ENCODE measurements around the gene CDH22. TPM values are rescaled to one million over a fixed set of nuclear protein-coding genes. Genes with fewer than 3 reads are reported as not detected.

The CDH22 gene
- total and polyA plus RNA-seq, 2 experiments from 2014 or later = not detected

DNA sequence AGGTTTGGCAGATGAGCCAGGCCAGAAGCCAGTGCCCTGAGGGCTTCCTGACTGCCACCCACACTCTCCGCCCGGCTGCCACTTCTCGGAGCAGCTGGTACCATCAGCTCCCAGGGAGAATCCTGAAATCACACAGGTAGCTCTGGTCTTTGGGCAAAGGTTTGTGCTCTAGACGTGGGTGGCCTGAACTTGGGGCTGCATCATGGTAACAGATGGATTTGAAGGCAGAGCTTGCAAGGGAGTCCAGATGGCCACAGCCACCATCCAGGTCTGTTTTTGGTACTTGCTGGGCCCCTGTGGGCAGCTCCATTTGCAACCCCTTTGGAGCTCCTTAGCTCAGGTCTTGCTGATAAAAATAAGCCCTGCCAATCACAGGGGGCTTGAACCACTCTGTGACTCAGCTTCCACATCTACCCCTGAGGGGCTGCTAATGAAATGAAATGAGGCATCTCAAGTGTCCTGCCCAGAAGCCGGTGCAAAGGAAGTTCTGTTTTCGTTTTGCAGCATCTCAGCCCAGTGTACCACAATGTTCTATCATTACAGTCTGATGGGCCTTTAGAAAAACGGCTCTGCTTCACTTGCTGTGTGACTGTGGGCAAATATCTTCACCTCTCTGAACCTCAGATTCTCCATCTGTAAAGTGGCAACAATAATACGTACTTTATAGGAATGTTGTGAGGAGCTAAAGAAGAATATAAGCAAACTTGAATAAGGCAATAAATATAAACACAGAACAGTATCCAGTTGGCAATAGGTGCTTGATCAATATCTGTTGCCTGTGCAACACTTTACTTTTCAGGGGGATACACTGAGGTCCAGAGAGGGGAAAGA, 25.1 kb upstream of the CDH22 start:
- Histone ChIP-seq H3K27me3 (no peaks in the 10 kb centered on the region), H3K4me1 (ENCODE audit: low read depth) (peaks cover 6% of the 10 kb centered on the region), H3K36me3 (no peaks in the 10 kb centered on the region), H3K4me3 (no peak overlapping the region), H3K27ac (no peak overlapping the region), H3K9me3 (ENCODE audit: low read depth) (no peaks in the 10 kb centered on the region)
- TF ChIP-seq, protein P1, sequence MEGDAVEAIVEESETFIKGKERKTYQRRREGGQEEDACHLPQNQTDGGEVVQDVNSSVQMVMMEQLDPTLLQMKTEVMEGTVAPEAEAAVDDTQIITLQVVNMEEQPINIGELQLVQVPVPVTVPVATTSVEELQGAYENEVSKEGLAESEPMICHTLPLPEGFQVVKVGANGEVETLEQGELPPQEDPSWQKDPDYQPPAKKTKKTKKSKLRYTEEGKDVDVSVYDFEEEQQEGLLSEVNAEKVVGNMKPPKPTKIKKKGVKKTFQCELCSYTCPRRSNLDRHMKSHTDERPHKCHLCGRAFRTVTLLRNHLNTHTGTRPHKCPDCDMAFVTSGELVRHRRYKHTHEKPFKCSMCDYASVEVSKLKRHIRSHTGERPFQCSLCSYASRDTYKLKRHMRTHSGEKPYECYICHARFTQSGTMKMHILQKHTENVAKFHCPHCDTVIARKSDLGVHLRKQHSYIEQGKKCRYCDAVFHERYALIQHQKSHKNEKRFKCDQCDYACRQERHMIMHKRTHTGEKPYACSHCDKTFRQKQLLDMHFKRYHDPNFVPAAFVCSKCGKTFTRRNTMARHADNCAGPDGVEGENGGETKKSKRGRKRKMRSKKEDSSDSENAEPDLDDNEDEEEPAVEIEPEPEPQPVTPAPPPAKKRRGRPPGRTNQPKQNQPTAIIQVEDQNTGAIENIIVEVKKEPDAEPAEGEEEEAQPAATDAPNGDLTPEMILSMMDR (IDR thresholded peaks at IDR 0.05; ENCODE audit: low read depth, low read length) = no peak
- no peak for DNase-seq (ENCODE audit: low read depth in 1 of 2, low spot score in 1 of 2)

DNA sequence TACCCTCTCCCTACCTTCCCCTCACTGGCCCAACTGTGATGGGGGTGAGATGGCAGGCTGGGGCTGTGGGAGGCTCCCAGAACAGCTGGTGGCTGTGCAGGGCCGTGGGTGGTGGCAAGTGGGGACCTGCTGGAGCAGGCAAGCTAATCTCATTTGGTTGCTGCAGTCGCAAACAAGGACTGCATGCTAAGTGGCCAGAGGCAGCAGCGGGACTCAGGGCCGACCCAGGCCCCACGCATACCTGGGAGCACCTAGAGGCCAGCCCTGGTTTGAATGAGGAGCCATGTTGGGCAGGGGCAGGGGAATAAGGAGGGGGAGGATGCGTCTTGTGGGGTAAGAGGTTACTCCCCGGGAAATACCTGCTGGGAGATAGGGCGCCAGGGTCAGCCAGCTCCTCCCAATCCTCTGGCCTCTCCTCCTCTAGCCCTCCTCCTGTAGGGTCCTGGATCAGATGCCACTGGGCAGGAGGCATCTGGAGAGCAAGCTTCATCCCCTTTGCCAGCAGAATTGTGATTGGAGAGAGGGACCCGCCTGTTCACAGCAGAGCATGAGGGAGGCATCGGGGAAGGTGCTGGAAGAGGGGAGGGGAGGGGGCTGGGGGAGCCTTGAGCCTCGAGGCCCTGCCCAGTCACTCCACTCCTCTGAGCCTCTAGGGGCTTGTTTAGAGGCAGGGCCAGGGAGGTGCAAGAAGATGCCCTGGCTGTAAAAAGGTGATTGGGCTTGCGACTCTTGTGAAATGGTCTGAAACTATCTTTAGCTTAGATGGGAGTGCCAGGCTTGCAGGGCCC, 24.3 kb upstream of the CDH22 start:
- no peaks in the 10 kb centered on the region for H3K27me3 ChIP-seq
- H3K36me3 ChIP-seq = no peaks in the 10 kb centered on the region
- H3K27ac ChIP-seq = no peak overlapping the region
- no peak for DNase-seq (ENCODE audit: low read depth in 1 of 2, low spot score in 1 of 2)
- H3K4me3 ChIP-seq = no peak overlapping the region
- peaks cover 6% of the 10 kb centered on the region for H3K4me1 ChIP-seq (ENCODE audit: low read depth)
- no peaks in the 10 kb centered on the region for H3K9me3 ChIP-seq (ENCODE audit: low read depth)
- TF ChIP-seq, protein P1 (IDR thresholded peaks at IDR 0.05; ENCODE audit: low read depth, low read length) = no peak

DNA sequence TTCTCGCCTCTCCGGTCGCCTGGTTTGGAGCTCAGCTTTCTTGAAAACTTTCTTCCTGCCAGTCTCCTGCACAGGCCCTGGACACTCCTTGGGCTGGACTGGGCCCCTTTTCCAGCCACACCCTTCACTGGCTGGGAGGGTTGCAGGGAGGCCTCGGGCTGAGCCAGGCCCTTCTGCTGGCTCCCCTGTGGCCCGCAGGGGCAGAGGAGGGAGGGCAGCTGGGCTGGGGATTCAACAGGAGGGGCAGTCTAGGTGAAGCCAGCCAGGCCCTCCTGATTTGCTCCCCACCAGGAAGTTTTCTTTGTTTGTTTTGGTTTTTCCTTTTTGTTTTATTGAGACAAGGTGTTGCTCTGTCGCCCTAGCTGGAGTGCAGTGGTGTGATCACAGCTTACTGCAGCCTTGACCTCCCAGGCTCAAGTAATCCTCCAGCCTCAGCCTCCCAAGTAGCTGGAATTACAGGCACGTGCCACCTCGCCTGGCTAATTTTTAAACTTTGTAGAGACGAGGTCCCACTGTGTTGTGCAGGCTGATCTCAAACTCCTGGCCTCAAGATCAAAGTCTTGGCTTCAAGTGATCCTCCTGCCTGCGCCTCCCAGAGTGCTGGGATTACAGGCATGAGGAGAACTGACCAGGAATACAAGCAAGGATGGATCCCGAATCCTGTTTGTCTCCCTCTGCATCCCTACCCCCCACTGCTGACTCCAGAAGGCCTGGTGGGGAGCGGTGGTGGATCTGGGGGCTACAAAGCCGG, 23.5 kb upstream of the CDH22 start:
- no peak for DNase-seq (ENCODE audit: low read depth in 1 of 2, low spot score in 1 of 2)
- Histone ChIP-seq H3K27me3 (no peaks in the 10 kb centered on the region), H3K4me1 (ENCODE audit: low read depth) (peaks cover 6% of the 10 kb centered on the region), H3K36me3 (no peaks in the 10 kb centered on the region), H3K4me3 (no peak overlapping the region), H3K9me3 (ENCODE audit: low read depth) (no peaks in the 10 kb centered on the region), H3K27ac (no peak overlapping the region)
- TF ChIP-seq, protein P1 (IDR thresholded peaks at IDR 0.05; ENCODE audit: low read depth, low read length) = no peak

DNA sequence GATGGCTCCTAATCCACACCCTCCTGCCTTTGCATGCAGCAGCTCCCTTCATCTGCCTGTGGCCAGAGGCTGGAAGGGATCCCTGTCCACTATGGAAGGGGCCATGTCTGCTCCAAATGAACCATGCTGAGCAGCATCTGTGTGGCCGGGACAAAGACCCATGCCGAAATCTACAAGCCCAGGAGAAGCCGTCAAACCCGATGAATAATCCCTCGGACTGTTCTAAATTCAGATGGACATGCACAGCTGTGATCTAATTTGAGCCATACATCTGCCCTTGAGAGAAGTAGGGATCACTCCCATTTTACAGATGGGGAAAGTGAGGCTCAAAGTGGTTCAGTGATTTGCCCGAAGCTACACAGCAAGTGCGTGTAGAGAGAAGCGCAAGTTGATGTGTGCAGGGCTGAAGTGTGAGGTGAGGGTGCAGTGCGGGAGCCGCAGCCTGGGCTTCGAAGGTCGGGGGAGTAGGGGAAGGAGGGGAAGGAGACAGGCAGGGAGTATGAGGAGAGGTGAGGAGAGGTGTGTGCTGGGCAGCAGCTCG, 22.6 kb upstream of the CDH22 start:
- H3K27me3 ChIP-seq = no peaks in the 10 kb centered on the region

More for the DNA sequence above, 22.6 kb upstream of the CDH22 start:
- no peak overlapping the region for H3K27ac ChIP-seq
- no peak for DNase-seq (ENCODE audit: low read depth in 1 of 2, low spot score in 1 of 2)
- H3K36me3 ChIP-seq = no peaks in the 10 kb centered on the region
- no peak overlapping the region for H3K4me3 ChIP-seq
- H3K4me1 ChIP-seq (ENCODE audit: low read depth) = peaks cover 6% of the 10 kb centered on the region
- TF ChIP-seq, protein P1 (IDR thresholded peaks at IDR 0.05; ENCODE audit: low read depth, low read length) = no peak
- H3K9me3 ChIP-seq (ENCODE audit: low read depth) = no peaks in the 10 kb centered on the region
